ENCODE results near the gene EEF2K. TPM values are rescaled to one million over a fixed set of nuclear protein-coding genes. Genes with fewer than 3 reads are reported as not detected.

EEF2K gene
- total RNA-seq, 1 donor from 2014 or later: 31.9 TPM

DNA sequence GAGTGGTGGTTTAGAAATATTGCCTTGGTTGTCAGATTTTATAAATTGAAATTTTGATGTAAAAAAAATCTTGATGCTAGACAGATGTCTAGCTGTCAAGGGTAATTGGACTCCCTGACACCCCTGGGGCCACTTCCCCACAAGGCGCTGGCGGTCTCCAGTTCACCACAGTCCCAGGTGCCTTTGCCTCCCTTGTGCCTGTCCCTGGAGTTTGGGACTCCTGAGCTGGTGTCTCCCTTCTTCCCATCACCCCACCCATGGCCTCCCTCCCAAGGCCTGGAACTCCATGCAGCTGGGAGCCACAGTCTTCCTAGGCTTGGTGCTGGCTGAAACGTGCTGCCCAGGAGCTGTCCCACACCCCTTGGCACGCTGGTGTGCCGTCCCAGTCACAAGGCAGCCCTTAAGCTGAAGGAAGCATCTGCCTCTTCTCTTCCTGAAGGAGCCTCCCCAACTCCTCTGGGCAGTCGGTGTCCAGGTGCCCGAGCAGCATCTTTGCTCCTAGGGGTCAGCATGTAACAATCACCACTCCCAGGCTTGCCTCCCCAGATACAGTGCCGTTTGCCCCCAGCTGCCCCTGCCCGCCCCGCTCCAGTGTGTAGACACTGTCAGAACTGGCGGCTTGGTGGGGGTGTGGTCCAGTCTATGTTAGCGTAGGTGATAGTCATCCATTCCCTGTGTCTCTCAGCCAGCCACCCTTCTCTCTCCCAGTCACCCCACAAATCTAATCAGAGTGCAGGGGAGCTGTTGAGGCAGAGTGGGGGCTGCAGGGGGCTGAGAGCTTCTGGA lies 117.3 kb downstream of the EEF2K start:
- peaks cover 63 to 88% of the 10 kb centered on the region in 2 donors for H3K36me3 ChIP-seq

DNA sequence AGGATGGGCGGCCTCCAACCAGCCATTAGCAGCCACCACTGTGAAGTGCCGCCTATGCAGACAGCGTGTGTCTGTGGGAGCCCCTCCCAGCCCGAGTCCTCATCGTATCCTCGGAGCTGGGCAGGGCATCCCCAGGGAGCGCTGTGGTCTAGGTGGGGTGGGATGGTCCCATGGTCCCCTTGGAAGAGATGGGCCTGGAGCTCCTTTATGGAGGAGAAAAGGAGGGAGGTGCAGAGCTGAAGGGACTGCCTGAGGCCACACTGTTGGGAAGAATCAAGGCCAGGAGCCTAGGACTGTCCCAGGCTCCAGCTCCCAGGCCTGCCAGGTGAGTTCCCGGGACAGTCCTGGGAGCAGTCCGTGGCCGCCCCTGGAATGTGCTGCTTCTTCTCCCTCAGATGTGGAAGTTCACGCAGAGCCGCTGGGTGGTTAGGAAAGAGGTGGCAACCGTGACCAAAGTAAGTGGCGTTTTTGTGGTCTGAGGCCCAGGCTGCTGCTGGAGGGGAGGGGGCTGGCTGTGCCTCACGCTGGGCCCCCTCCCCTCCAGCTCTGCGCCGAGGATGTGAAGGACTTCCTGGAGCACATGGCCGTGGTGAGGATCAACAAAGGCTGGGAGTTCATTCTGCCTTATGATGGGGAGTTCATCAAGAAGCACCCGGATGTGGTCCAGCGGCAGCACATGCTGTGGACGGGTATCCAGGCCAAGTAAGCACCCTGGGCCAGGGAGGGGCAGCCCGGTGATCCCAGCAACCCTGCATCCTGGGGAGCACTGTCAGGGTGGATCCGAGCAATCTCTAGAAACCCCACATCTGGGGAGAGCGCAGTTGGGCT lies 118.1 kb downstream of the EEF2K start:
- H3K4me1 ChIP-seq: peaks cover 0 to 4% of the 10 kb centered on the region in 2 donors
- TF ChIP-seq, protein P1, sequence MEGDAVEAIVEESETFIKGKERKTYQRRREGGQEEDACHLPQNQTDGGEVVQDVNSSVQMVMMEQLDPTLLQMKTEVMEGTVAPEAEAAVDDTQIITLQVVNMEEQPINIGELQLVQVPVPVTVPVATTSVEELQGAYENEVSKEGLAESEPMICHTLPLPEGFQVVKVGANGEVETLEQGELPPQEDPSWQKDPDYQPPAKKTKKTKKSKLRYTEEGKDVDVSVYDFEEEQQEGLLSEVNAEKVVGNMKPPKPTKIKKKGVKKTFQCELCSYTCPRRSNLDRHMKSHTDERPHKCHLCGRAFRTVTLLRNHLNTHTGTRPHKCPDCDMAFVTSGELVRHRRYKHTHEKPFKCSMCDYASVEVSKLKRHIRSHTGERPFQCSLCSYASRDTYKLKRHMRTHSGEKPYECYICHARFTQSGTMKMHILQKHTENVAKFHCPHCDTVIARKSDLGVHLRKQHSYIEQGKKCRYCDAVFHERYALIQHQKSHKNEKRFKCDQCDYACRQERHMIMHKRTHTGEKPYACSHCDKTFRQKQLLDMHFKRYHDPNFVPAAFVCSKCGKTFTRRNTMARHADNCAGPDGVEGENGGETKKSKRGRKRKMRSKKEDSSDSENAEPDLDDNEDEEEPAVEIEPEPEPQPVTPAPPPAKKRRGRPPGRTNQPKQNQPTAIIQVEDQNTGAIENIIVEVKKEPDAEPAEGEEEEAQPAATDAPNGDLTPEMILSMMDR (IDR thresholded peaks at IDR 0.05): no peak
- H3K4me3 ChIP-seq: no peak overlapping the region
- DNase-seq (ENCODE audit: low spot score in 2 of 2): no peak
- no peaks in the 10 kb centered on the region for H3K9me3 ChIP-seq
- H3K36me3 ChIP-seq: peaks cover 59 to 88% of the 10 kb centered on the region in 2 donors
- H3K27ac ChIP-seq: no peak overlapping the region
- intact Hi-C loops (cut with DNase I): loop anchor here (5.0 kb wide), 1 partner anchor 48 kb away; the partner anchor contains the start of gene CDR2
- H3K27me3 ChIP-seq: no peaks in the 10 kb centered on the region

More for the DNA sequence above, 117.3 kb downstream of the EEF2K start:
- no peak for DNase-seq (ENCODE audit: low spot score in 2 of 2)
- Histone ChIP-seq H3K27ac (no peak overlapping the region), H3K4me1 (peaks cover 0 to 4% of the 10 kb centered on the region in 2 donors), H3K9me3 (no peaks in the 10 kb centered on the region), H3K27me3 (no peaks in the 10 kb centered on the region), H3K4me3 (no peak overlapping the region)
- TF ChIP-seq, protein P1 (IDR thresholded peaks at IDR 0.05): no peak
- intact Hi-C loops (cut with DNase I): loop anchor here (5.0 kb wide), 1 partner anchor 49 kb away; the partner anchor contains the start of gene CDR2

DNA sequence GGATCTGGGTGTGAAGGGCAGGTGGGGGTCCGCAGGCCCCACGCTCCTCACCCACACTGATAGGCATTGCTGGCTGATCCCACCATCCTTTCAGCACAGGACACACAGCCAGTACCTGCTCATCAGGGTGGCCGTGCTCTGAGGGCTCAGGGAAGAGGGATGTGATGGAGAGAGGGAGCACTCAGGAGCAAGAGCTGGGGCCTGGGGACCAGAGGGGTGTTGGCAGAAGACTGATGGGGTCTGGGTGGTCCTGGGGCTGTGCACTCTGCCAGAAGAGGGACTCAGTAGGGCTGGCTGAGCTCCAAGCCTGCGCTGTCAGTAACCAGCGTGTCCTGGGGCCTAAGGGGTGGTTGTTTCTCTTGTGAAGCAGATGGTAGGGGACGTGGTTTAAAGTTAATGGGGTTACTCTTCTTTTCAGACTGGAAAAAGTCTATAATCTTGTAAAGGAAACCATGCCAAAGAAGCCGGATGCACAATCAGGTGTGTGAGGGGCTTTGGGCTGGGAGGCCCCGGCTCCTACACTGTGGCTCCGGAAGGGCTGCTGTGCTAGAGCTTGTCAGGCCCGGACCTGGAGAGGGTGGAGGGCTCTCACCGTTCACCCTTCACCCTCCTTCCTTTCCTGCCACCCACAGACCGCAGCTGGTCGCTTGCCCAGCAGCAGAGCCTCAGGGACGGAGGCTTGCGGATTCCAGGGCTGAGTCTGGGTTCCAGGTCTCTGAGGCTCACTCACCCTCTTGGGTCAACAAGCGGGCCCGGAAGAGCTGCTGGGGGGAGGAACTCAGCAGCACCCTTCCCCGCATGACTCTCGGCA lies 118.9 kb downstream of the EEF2K start:
- no peaks in the 10 kb centered on the region for H3K27me3 ChIP-seq
- DNase-seq (ENCODE audit: low spot score in 2 of 2): no peak
- TF ChIP-seq, protein P1 (IDR thresholded peaks at IDR 0.05): no peak
- H3K27ac ChIP-seq: no peak overlapping the region
- H3K4me3 ChIP-seq: no peak overlapping the region
- peaks cover 0 to 4% of the 10 kb centered on the region in 2 donors for H3K4me1 ChIP-seq
- peaks cover 56 to 88% of the 10 kb centered on the region in 2 donors for H3K36me3 ChIP-seq
- intact Hi-C loops (cut with DNase I): loop anchor here (5.0 kb wide), 1 partner anchor 47 kb away; the partner anchor contains the start of gene CDR2
- H3K9me3 ChIP-seq: no peaks in the 10 kb centered on the region

DNA sequence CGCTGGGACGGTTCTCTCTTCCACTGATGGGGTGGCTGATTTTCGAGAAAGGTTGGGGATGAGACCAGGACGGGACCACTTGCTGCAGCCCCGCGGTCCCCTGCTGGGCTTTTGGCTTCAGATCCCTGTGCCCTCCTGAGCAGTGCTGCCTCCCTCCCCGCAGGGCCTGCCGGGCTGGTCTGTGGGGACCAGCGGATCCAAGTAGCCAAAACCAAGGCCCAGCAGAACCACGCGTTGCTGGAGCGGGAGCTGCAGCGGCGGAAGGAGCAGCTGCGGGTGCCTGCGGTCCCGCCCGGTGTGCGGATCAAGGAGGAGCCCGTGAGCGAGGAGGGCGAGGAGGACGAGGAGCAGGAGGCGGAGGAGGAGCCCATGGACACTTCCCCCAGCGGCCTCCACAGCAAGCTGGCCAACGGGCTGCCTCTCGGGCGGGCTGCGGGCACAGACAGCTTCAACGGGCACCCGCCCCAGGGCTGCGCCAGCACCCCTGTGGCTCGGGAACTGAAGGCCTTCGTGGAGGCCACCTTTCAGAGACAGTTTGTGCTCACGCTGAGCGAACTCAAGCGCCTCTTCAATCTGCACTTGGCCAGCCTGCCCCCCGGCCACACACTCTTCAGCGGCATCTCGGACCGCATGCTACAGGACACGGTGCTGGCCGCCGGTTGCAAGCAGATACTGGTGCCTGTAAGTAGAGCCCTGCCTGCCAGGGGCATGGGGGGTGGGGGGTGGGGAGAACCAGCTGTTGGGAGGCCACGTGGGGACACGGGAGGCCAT lies 119.7 kb downstream of the EEF2K start:
- Histone ChIP-seq H3K4me3 (no peak overlapping the region), H3K27me3 (no peaks in the 10 kb centered on the region), H3K27ac (no peak overlapping the region), H3K9me3 (no peaks in the 10 kb centered on the region), H3K36me3 (peaks cover 56 to 89% of the 10 kb centered on the region in 2 donors), H3K4me1 (peaks cover 0 to 4% of the 10 kb centered on the region in 2 donors)
- TF ChIP-seq, protein P1 (IDR thresholded peaks at IDR 0.05): no peak
- intact Hi-C loops (cut with DNase I): no loop called here
- no peak for DNase-seq (ENCODE audit: low spot score in 2 of 2)

DNA sequence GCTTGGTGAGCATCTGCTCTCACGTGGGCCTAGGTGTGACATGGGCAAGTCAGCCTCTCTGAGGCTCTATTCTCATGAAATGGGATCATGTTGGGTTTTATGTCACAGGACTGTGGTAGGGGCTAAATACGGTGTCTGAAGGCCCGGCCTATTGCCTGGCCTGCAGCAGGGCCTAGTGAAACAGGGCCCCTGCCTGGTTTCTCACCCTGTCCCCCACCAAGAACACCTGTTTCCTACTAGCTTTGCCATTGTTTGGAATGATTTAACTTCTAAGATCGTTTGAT lies 120.2 kb downstream of the EEF2K start:
- no peaks in the 10 kb centered on the region for H3K9me3 ChIP-seq
- intact Hi-C loops (cut with DNase I): no loop called here
- TF ChIP-seq, protein P1 (IDR thresholded peaks at IDR 0.05): no peak
- no peak overlapping the region for H3K4me3 ChIP-seq
- H3K27me3 ChIP-seq: no peaks in the 10 kb centered on the region
- DNase-seq (ENCODE audit: low spot score in 2 of 2): no peak
- H3K27ac ChIP-seq: no peak overlapping the region
- peaks cover 56 to 94% of the 10 kb centered on the region in 2 donors for H3K36me3 ChIP-seq
- peaks cover 0 to 4% of the 10 kb centered on the region in 2 donors for H3K4me1 ChIP-seq

Data from ascending aorta (tissue), 2 donors.